CD4-positive, alpha-beta T cell treated with Interferon alpha-2 for 1 hour (primary cell): ENCODE data around the gene SFSWAP.
"Not testable (repeated sequence)": the region's sequence is repeated elsewhere in the genome, so short reads cannot be mapped to it uniquely, and the experiment has no call there.

ENCODE experiments used
- DNase-seq, 2 donors: peaks; one replicate each; pipeline ENCODE4 v3.0.0-alpha.2; 2020 to 2022

SFSWAP gene

GRCh38 chr12:131737150-131737827 is 26.4 kb downstream of the SFSWAP start:
- no peak for DNase-seq

DNA sequence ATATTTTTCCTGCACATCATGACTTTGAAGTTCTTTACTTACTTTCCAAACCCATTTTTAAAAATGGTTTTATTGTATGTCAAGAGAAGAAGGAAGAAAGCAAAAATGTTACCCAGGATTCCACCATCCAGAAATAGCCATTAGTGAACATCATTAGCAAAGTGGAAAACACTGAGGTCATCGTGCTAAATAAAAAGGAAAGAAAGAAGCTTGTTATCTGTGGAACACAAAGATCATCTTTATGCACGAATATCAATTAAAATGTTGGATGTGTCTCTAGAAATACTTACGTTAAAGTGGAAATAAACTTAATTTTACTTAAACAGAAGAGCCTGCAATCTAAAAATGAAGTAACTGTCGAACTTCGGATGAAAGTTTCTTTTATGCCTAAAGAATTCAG is 27.3 kb downstream of the SFSWAP start:
- no peak for DNase-seq

DNA sequence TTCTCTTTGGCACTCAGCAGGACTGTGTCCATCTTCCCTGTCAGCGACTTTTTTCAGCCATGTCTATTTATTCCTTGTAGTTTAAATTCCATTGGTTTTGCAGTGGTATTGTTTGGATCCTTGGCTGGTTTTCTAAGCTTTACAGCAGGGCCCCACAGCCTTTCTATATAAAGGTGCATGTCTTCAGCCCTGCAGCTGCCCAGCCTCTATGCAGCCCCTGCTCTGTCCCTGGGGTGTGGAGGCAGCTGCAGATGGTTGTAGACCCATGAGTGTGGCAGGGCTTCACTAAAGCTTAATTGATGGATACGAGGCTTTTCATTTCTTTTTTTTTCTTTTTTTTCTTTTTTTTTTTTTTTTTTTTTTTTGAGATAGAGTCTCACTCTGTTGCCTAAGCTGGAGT is 29.7 kb downstream of the SFSWAP start:
- no peak for DNase-seq

- DNase-seq: not testable (repeated sequence)
These were observed 31.9 kb downstream of the SFSWAP start for GRCh38 chr12:131742761-131743160.

- not testable (repeated sequence) for DNase-seq
These were observed 32.5 kb downstream of the SFSWAP start for GRCh38 chr12:131743410-131743809.

DNA sequence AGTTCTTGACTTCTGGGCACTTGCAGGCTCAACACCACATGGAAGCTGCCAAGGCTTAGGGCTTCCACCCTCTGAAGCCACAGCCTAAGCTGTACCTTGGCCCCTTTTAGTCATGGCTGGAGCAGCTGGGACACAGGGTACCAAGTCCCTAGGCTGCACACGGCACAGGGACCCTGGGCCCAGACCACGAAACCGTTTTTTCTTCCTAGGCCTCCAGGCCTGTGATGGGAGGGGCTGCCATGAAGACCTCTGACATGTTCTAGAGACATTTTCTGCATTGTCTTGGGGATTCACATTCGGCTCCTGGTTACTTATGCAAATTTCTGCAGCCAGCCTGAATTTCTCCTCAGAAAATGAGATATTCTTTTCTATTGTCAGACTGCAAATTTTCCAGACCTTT is 33.0 kb downstream of the SFSWAP start:
- not testable (repeated sequence) for DNase-seq

DNA sequence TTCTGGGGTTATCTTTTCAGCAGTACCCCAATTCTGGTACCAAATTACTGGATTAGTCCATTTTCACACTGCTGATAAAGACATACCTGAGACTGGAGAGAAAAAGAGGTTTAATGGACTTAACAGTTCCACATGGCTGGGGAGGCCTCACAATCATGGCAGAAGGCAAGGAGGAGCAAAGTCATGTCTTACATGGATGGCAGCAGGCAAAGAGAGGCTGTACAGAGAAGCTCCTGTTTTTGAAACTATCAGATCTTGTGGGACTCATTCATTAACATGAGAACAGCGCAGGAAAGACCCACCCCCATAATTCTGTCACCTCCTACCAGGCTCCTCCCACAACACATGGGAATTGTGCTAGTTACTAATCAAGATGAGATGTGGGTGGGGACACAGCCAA is 33.8 kb downstream of the SFSWAP start:
- DNase-seq: not testable (repeated sequence)

- DNase-seq: no peak
These were observed 34.8 kb downstream of the SFSWAP start for GRCh38 chr12:131745706-131746105.

DNA sequence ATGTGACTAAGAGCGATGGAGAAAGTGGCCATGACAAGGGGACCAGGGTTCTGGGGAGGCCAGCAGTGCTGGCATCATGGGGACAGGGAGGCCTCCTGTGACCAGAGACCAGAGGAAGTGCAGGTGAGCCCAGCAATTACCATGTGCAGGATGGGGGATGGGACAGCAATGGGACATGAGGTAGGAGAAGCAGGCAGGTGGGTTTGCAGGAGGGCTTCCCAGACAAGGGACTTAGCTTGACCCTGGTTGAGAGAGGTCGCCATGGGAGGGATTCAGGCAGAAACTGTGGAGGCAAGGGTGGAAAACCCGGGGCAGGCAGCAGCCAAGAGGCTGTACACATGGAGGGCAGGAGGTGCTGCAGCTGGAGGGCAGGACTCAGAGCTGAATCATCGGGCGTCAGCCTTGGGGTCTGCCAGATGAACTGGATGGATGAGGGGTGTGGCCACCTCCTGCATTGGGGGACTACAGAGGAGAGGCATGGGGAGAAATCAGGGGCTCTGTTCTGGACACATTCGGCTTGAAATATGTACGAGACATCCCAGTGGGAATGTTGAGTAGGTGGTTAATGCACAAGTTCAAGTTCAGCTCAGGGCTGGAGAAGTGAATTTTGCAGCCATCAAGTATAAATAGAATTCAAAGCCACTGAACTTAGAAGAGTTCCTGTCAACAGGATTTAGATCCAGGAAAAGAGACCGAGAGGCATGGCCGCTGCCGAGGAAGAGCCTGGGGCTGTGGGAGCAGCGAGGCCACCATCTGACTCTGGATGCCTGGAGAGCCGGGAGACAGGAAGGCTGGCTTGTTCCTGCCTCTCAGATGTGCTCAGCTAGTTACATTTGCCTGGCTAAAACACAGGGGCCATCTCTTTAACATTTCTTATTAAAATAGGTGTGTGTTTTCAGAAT is 36.6 kb downstream of the SFSWAP start:
- no peak for DNase-seq

- DNase-seq: no peak
These were observed 38.9 kb downstream of the SFSWAP start for GRCh38 chr12:131749618-131750315.

GRCh38 chr12:131751335-131751734 is 40.4 kb downstream of the SFSWAP start:
- no peak for DNase-seq

- no peak for DNase-seq
These were observed 41.6 kb downstream of the SFSWAP start for GRCh38 chr12:131752451-131752850.

GRCh38 chr12:131753005-131753404 is 42.1 kb downstream of the SFSWAP start:
- DNase-seq: no peak

GRCh38 chr12:131753757-131754156 is 42.9 kb downstream of the SFSWAP start:
- no peak for DNase-seq

DNA sequence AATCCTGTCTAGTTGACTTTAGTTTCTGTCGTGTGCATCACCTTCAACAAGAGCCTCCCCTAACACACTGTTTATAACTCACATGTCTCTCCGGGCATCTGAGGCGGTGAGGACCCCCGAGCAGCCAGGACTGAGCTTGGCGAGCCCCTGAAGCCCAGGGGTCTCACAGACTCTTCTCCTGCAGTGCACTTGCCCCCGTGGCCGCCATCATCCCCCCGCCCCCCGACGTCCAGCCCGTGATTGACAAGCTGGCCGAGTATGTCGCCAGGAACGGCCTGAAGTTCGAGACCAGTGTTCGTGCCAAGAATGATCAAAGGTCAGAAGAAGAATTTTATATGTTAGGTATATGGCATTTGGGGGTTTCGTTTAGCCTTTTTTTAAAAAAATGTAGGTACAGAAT is 43.3 kb downstream of the SFSWAP start:
- DNase-seq: no peak

GRCh38 chr12:131755305-131756113 is 44.6 kb downstream of the SFSWAP start:
- peak; percentile 44 to 46 for DNase-seq

DNA sequence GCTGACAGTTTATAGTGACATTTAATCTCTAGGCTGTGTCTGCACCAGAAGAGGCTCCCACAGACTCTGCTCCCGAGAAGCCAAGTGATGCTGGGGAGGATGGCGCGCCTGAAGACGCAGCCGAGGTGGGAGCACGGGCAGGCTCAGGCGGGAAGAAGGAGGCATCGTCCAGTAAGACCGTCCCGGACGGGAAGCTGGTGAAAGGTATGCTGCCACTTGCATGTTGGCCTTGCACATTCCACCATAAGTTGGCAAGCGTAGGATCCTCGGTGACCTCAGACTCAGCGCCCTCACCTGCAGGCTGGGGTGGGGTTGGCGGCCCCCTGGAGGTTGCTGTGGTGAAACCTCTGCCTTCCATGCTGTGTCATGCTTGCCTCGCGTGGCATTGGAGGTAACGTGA is 45.6 kb downstream of the SFSWAP start:
- DNase-seq: no peak

DNA sequence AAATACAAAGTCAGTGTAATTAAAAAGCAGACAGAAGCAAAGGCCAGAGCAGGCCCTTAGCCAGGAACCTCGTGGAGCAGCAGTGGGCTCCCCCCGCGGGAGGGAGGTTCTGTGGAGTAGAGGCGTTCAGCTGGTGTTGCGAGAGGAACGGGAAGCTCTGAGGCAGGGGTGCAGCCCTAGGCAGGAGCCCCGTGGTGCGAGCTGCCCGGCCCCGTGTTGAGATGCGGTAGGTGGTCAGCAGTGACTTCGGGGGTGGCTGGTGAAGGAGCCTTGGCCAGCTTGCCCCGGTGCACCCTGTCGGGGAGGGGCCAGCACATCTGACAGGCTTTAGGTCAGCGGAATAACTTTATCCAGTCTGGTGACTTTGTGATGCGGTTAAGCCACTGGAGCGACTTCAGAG is 46.2 kb downstream of the SFSWAP start:
- DNase-seq: no peak

DNA sequence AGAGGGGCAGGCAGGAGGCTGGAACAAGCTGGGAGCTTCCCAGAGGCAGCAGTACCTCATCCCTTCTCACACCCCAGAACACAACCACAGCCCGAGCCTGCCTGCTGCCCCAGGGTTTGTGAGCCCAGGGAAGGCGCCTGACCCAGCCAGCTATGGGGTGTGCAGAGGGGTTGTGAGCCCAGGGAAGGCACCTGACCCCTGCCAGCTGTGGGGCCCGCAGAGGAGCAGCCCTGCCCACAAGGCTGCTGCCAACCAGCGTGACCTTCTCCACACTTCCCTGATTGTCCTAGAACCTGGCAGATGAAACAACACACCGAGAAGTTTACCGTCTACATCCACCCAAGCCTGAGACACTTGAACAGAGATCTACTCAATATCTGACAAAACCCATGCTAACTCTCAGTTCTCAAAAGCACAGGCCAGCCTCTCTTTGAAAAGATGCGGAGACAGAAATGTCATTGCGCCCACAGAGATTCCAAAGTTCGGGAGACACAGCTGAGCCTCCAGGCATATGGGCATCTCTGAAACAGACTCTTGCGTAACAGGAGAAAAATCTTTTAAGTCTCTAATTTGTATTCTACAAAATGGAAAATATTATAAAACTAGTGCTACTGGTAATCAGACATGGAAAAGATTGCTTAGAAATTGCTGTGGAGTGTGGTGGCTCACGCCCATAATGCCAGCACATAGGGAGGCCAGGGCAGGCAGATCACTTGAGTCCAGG is 47.3 kb downstream of the SFSWAP start:
- no peak for DNase-seq

DNA sequence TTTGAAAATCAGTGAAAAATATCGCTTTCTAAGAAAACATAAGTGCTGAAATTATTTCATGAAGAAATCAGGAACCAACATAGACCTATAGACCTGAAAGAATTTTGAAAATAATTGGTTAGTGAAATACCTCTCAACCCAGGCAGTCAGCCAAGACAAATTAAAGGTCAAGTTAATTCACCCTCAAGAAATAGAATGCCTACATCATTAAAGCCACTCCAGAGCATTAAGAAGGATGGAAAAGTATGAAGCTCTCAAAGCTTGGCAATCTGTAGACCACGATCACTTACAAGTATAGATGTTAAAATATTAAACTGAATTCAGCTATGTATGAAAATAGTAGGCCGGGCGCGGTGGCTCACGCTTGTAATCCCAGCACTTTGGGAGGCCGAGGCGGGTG is 48.3 kb downstream of the SFSWAP start:
- DNase-seq: no peak

- no peak for DNase-seq
These were observed 50.7 kb downstream of the SFSWAP start for GRCh38 chr12:131761638-131762037.

DNA sequence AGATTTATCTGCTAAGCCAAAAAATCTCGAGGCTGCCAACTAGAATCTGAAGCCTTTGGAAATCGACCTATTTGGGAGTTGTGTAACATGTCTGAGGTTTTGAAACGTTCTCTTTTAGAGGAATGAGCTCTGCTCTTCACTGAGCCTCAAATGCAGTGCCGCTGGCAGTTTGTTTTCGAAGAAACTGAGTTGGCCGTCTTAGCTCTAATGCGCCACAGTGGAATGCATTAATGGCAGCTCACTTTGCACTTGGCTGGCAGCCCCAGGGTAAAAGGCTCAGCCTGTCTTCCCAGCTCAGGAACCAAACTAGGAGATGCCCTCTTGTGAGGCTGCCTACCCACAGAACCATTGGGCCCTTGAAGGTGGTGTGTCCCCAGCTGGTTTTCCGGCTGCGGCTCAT is 53.8 kb downstream of the SFSWAP start:
- no peak for DNase-seq
